Stimulated activated naive CD8-positive, alpha-beta T cell treated with anti-CD3 and anti-CD28 coated beads, Interleukin-15, amount 100 ng/mL, for 72 hours (primary cell): Measurements from ENCODE around the gene STAT4.

Experiments used
- ATAC-seq: fragments of 150-1000 bp; cut with Tn5 transposase; 2 replicates; pipeline ENCODE4 v1.10.0; 2021; ENCODE audit warnings: mild to moderate bottlenecking, moderate library complexity
- DNase-seq, 2 donors: peaks; one replicate each; pipeline ENCODE4 v3.0.0; 2021 to 2022
- H3K27ac Mint-ChIP-seq, 2 donors: one replicate each; pipeline ENCODE4 v1.8.0; 2022; ENCODE audit warnings: mild to moderate bottlenecking in 2 of 2, mixed read lengths in 2 of 2, moderate library complexity in 2 of 2
- H3K27me3 Mint-ChIP-seq: one replicate; pipeline ENCODE4 v1.8.0; 2022; ENCODE audit warnings: mixed read lengths
- H3K4me1 Mint-ChIP-seq: one replicate; pipeline ENCODE4 v1.8.0; 2022; ENCODE audit warnings: mild to moderate bottlenecking, mixed read lengths
- H3K4me3 Mint-ChIP-seq, 2 donors: one replicate each; pipeline ENCODE4 v1.8.0; 2022; ENCODE audit warnings: mild to moderate bottlenecking in 2 of 2, mixed read lengths in 2 of 2, moderate library complexity in 1 of 2
- H3K9me3 Mint-ChIP-seq, 2 donors: one replicate each; pipeline ENCODE4 v1.8.0; 2022; ENCODE audit warnings: mixed read lengths in 2 of 2

STAT4 gene

DNA sequence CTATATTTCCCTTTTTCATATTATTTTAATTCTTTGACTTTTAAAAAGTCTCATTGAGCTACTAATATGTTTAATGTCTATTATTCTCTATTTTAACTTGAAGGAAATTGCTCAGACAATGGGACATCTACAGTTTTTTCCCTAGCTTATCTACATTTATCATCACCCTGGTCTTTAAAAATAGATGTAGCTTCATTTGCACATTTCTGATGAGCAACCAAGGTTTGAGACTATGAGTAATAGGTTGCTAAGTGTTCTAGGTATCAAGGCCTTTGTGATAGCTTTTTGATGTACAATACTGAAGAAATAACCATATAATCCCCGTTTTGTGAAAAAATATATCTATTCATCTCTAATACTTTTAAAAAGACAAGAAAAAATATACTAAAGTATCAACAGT, 47.0 kb downstream of the STAT4 start:
- DNase-seq (no peak), ATAC-seq (peak; percentile 80)
- peaks cover 80% of the 10 kb centered on the region for H3K4me1 Mint-ChIP-seq
- H3K4me3 Mint-ChIP-seq = peak overlapping the region; percentile 2 to 24
- H3K9me3 Mint-ChIP-seq = no peaks in the 10 kb centered on the region
- no peaks in the 10 kb centered on the region for H3K27me3 Mint-ChIP-seq
- H3K27ac Mint-ChIP-seq = peak overlapping the region in 1 of 2 donors; percentile 65

DNA sequence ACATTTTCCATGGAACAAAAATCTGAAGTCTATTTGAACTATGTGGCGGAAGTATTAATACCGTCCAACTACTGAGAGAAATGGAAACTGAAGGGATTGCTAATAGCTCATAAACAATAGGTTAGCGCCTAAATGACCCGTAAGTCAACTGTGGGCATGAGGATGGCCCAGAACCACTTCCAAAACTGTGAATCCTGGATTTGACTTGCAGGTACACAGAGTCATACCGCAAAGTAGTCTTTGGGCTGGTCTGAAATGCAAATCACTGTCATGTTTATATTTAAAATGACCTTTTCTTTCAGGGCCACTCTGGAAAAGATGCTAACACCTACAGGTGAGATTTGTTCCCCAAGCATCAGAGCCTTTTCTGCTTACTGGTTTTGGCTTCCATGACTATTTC, 50.6 kb downstream of the STAT4 start:
- Mint-ChIP-seq H3K9me3 (peaks cover 6 to 9% of the 10 kb centered on the region in 2 donors), H3K4me3 (no peak overlapping the region), H3K27ac (no peak overlapping the region), H3K4me1 (peaks cover 70% of the 10 kb centered on the region), H3K27me3 (no peaks in the 10 kb centered on the region)
- ATAC-seq (no peak), DNase-seq (no peak)

DNA sequence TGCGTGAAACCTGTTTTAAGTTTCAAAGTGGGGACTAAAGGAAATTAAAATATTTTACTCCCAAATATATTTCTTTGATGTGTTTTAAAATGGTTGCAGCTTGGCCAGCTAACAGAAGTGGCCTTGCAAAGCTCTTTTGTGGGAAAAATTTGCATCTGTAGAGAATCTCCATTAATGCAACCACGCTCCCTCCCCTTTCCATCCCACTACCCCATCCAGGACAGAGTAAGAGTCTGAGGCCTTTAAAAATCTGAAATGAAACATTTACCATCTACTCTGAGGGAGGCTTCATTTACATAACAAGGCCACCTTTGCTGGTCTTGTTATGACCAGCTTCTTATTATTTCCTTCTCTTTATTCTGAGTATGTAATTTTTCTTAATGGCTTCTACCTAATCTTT, 63.5 kb downstream of the STAT4 start:
- Mint-ChIP-seq H3K4me1 (peaks cover 34% of the 10 kb centered on the region), H3K27ac (no peak overlapping the region), H3K27me3 (no peaks in the 10 kb centered on the region), H3K9me3 (peaks cover 0 to 24% of the 10 kb centered on the region in 2 donors), H3K4me3 (no peak overlapping the region)
- DNase-seq (no peak), ATAC-seq (no peak)

- DNase-seq (no peak), ATAC-seq (no peak)
- H3K27ac Mint-ChIP-seq = no peak overlapping the region
- peaks cover under 1 to 24% of the 10 kb centered on the region in 2 donors for H3K9me3 Mint-ChIP-seq
- no peaks in the 10 kb centered on the region for H3K27me3 Mint-ChIP-seq
- H3K4me3 Mint-ChIP-seq = no peak overlapping the region
- peaks cover 37% of the 10 kb centered on the region for H3K4me1 Mint-ChIP-seq
Observed at GRCh38 chr2:191086706-191087105, 64.1 kb downstream of the STAT4 start.

GRCh38 chr2:191083540-191083939, 67.3 kb downstream of the STAT4 start:
- peaks cover 39% of the 10 kb centered on the region for H3K4me1 Mint-ChIP-seq
- H3K27me3 Mint-ChIP-seq = no peaks in the 10 kb centered on the region
- no peak overlapping the region for H3K4me3 Mint-ChIP-seq
- no peak overlapping the region for H3K27ac Mint-ChIP-seq
- ATAC-seq (no peak), DNase-seq (no peak)
- H3K9me3 Mint-ChIP-seq = peaks cover 9 to 28% of the 10 kb centered on the region in 2 donors

GRCh38 chr2:191082321-191082720, 68.5 kb downstream of the STAT4 start:
- H3K4me3 Mint-ChIP-seq = no peak overlapping the region
- H3K27me3 Mint-ChIP-seq = no peaks in the 10 kb centered on the region
- H3K4me1 Mint-ChIP-seq = peaks cover 38% of the 10 kb centered on the region
- no peak overlapping the region for H3K27ac Mint-ChIP-seq
- H3K9me3 Mint-ChIP-seq = peaks cover 9 to 28% of the 10 kb centered on the region in 2 donors
- no peak for DNase-seq
- no peak for ATAC-seq

GRCh38 chr2:191081411-191082155, 69.2 kb downstream of the STAT4 start:
- peaks cover 9 to 20% of the 10 kb centered on the region in 2 donors for H3K9me3 Mint-ChIP-seq
- peaks cover 40% of the 10 kb centered on the region for H3K4me1 Mint-ChIP-seq
- ATAC-seq = no peak

DNA sequence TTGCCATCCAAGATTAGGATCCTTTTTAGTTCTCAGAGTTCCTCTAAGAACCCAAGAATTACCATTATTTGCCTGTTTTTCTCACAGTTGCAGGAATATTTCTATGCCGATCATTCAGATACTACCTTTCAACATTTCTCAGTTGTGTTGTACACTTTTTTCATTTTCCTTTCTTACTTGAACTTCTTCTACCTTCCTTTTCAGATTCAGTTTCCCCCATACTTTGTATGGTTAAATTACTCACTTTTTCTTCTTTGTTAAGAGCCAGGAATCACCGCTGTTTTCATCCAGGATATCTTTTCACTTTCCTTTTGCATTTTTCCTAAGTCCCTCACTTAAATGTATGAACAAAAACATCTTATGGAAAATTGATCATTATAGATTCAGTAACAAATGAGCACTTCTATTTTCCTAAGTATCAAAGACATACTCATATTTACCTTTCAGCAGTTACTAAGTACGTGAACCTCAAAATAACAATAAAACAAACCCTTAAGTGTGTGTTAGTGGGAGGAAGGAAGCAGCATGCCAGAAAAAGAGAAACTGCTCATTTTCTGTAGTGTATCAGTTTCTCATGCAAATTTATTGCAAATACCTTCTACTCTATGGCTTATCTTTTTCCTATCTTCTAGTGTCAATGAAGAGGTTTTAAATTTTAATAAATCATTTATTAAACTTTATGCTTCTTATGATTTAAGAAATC, 72.5 kb downstream of the STAT4 start:
- Mint-ChIP-seq H3K27me3 (no peaks in the 10 kb centered on the region), H3K9me3 (peaks cover 9% of the 10 kb centered on the region in 2 donors), H3K4me1 (peaks cover 49% of the 10 kb centered on the region), H3K27ac (peak overlapping the region; percentile 75 to 82), H3K4me3 (peak overlapping the region; percentile 63 to 64)
- ATAC-seq (peak; percentile 84), DNase-seq (no peak)

More at GRCh38 chr2:191081411-191082155, 69.2 kb downstream of the STAT4 start:
- DNase-seq = no peak
- Mint-ChIP-seq H3K4me3 (no peak overlapping the region), H3K27me3 (no peaks in the 10 kb centered on the region), H3K27ac (no peak overlapping the region)

DNA sequence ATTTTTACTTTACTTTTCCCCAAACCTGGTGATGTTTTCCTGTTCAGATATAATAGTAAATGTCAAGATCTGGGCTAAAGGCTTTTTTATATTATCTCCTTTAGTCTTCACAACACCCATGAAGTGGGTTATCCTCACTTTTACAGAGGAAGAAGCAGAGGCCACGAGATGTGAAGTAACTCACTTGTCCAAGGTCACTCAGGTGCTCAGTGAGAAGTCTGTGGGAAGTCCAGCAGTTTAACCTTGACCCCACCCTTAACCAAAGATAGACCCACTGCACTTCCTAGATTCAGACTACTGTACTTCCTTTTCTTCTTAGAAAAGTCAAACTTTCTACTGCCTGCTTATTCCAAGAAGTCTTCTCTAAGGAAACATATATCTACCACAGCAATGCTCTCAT, 80.5 kb downstream of the STAT4 start:
- DNase-seq = no peak
- Mint-ChIP-seq H3K27me3 (no peaks in the 10 kb centered on the region), H3K27ac (peak overlapping the region; percentile 47 to 71), H3K4me1 (peaks cover 55% of the 10 kb centered on the region), H3K9me3 (no peaks in the 10 kb centered on the region), H3K4me3 (peak overlapping the region; percentile 50 to 62)
- no peak for ATAC-seq

GRCh38 chr2:191069606-191070005, 81.2 kb downstream of the STAT4 start:
- H3K27me3 Mint-ChIP-seq = no peaks in the 10 kb centered on the region
- DNase-seq = no peak
- no peaks in the 10 kb centered on the region for H3K9me3 Mint-ChIP-seq
- H3K27ac Mint-ChIP-seq = no peak overlapping the region
- H3K4me1 Mint-ChIP-seq = peaks cover 54% of the 10 kb centered on the region
- peak overlapping the region in 1 of 2 donors; percentile 62 for H3K4me3 Mint-ChIP-seq
- no peak for ATAC-seq

DNA sequence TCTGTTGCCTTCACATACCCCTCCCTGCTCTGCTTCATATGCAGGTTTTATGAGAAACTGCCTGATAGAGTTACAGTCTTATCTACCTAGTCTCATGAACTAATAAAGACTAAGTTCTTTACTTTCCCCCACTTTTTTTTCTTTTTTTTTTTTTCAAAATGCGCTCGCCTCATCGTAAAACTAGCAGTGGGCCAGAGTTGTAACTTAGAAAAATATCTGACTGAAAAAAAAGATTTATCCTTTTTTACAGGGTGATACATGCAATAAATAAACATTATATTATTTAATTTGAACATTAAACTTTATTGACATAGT, 83.9 kb downstream of the STAT4 start:
- peak overlapping the region in 1 of 2 donors; percentile 92 for H3K27ac Mint-ChIP-seq
- peak overlapping the region; percentile 76 to 82 for H3K4me3 Mint-ChIP-seq
- ATAC-seq = peak; percentile 10

GRCh38 chr2:191066197-191066918, 84.4 kb downstream of the STAT4 start:
- ATAC-seq (peak; percentile 55), DNase-seq (no peak)
- peak overlapping the region; percentile 77 to 92 for H3K27ac Mint-ChIP-seq
- peak overlapping the region; percentile 76 to 82 for H3K4me3 Mint-ChIP-seq
- no peaks in the 10 kb centered on the region for H3K27me3 Mint-ChIP-seq
- peaks cover 80% of the 10 kb centered on the region for H3K4me1 Mint-ChIP-seq
- no peaks in the 10 kb centered on the region for H3K9me3 Mint-ChIP-seq

More for the DNA sequence above, 83.9 kb downstream of the STAT4 start:
- Mint-ChIP-seq H3K27me3 (no peaks in the 10 kb centered on the region), H3K9me3 (no peaks in the 10 kb centered on the region), H3K4me1 (peaks cover 80% of the 10 kb centered on the region)
- no peak for DNase-seq

DNA sequence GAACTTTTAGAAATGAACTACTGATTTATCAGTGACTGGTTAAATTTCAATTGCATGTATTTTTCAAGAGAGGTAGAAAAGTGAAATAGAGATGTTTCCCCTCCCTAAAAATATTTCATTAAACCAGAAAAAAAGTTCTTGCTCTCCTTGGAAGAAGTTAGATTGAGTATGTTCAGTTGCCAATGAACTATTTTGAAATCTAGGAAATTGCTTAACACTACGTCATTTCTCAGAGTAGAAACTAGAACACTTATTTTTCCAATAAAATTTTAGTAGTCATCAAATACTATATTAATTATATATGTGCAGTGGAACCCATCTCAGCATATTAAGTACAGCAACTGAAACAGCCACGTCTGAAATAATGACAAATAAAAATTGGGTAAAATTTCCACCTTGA, 85.0 kb downstream of the STAT4 start:
- Mint-ChIP-seq H3K27ac (no peak overlapping the region), H3K4me1 (peaks cover 80% of the 10 kb centered on the region), H3K27me3 (no peaks in the 10 kb centered on the region), H3K9me3 (no peaks in the 10 kb centered on the region), H3K4me3 (peak overlapping the region; percentile 76 to 82)
- DNase-seq (no peak), ATAC-seq (no peak)

DNA sequence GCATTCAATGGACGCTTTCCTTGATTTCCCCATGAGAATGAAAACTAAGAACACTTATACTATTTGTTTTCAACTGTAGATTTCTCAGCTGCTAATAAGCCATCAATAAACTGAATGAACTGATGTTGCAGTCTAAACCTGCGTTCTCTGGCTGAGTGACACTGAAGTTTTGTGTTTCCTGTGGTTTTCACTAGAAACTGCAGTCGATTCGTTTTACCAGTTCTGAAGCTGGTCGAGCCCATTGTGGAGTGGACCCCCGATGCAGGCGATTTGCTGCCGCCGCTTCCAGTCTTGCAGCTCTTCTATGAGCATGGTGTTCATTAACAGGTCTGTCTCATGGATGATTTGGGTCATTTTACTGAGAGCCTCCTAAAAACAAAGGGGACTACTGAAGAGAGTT, 86.2 kb downstream of the STAT4 start:
- peak; percentile 76 for ATAC-seq
- Mint-ChIP-seq H3K27me3 (no peaks in the 10 kb centered on the region), H3K9me3 (peaks cover 0 to 2% of the 10 kb centered on the region in 2 donors), H3K4me1 (peaks cover 76% of the 10 kb centered on the region), H3K4me3 (peak overlapping the region; percentile 96), H3K27ac (peak overlapping the region; percentile 96 to 97)
- DNase-seq = peak; percentile 38 to 61

- Mint-ChIP-seq H3K9me3 (peaks cover 0 to 7% of the 10 kb centered on the region in 2 donors), H3K4me1 (peaks cover 77% of the 10 kb centered on the region), H3K27me3 (no peaks in the 10 kb centered on the region), H3K27ac (peak overlapping the region in 1 of 2 donors; percentile 74), H3K4me3 (peak overlapping the region; percentile 17 to 54)
- ATAC-seq (no peak), DNase-seq (no peak)
Observed at GRCh38 chr2:191063584-191063983, 87.2 kb downstream of the STAT4 start.
